ENCODE measurements around the gene PRKAA2.
A peak's percentile ranks its signal among the peaks of the same experiment; 100 is the strongest.
"Not testable (repeated sequence)": the region's sequence is repeated elsewhere in the genome, so short reads cannot be mapped to it uniquely, and the experiment has no call there.

Gene PRKAA2

GRCh38 chr1:56644919-56645676 is at the start of gene PRKAA2:
TSS of gene PRKAA2 (plus strand) at chr1:56645314. CDS start at chr1:56645388, 74 bp downstream.
- DNase-seq (ENCODE audit: low spot score) = peak; percentile 82

- DNase-seq (ENCODE audit: low spot score) = not testable (repeated sequence)
These were observed 49.5 kb upstream of the PRKAA2 start for GRCh38 chr1:56595397-56596191.

- DNase-seq (ENCODE audit: low spot score) = not testable (repeated sequence)
These were observed 35.0 kb upstream of the PRKAA2 start for GRCh38 chr1:56610097-56610496.

GRCh38 chr1:56610770-56611169 is 34.3 kb upstream of the PRKAA2 start:
- not testable (repeated sequence) for DNase-seq (ENCODE audit: low spot score)

GRCh38 chr1:56617141-56617540 is 28.0 kb upstream of the PRKAA2 start:
- DNase-seq (ENCODE audit: low spot score) = no peak

GRCh38 chr1:56625819-56626440 is 19.2 kb upstream of the PRKAA2 start:
- no peak for DNase-seq (ENCODE audit: low spot score)

GRCh38 chr1:56626546-56626945 is 18.6 kb upstream of the PRKAA2 start:
- DNase-seq (ENCODE audit: low spot score) = no peak

GRCh38 chr1:56627019-56627635 is 18.0 kb upstream of the PRKAA2 start:
- no peak for DNase-seq (ENCODE audit: low spot score)

GRCh38 chr1:56627636-56628039 is 17.5 kb upstream of the PRKAA2 start:
- no peak for DNase-seq (ENCODE audit: low spot score)

GRCh38 chr1:56630786-56631185 is 14.3 kb upstream of the PRKAA2 start:
- no peak for DNase-seq (ENCODE audit: low spot score)

- no peak for DNase-seq (ENCODE audit: low spot score)
These were observed 13.2 kb upstream of the PRKAA2 start for GRCh38 chr1:56631901-56632300.

- DNase-seq (ENCODE audit: low spot score) = no peak
These were observed 10.1 kb upstream of the PRKAA2 start for GRCh38 chr1:56634981-56635380.

- DNase-seq (ENCODE audit: low spot score) = no peak
These were observed 6.9 kb upstream of the PRKAA2 start for GRCh38 chr1:56638248-56638647.

GRCh38 chr1:56639211-56639610 is 5.9 kb upstream of the PRKAA2 start:
- no peak for DNase-seq (ENCODE audit: low spot score)

- no peak for DNase-seq (ENCODE audit: low spot score)
These were observed 1.5 kb upstream of the PRKAA2 start for GRCh38 chr1:56643661-56644060.

- DNase-seq (ENCODE audit: low spot score) = no peak
These were observed 823 bp upstream of the PRKAA2 start for GRCh38 chr1:56644064-56644918.

- peak; percentile 62 for DNase-seq (ENCODE audit: low spot score)
These were observed 677 bp downstream of the PRKAA2 start for GRCh38 chr1:56645677-56646305.

GRCh38 chr1:56646611-56647010 is 1.5 kb downstream of the PRKAA2 start:
- no peak for DNase-seq (ENCODE audit: low spot score)

- DNase-seq (ENCODE audit: low spot score) = no peak
These were observed 2.0 kb downstream of the PRKAA2 start for GRCh38 chr1:56647106-56647505.

GRCh38 chr1:56648546-56648945 is 3.4 kb downstream of the PRKAA2 start:
- DNase-seq (ENCODE audit: low spot score) = no peak
